Osteoblast (primary cell): ENCODE measurements around the gene MAPK10. TPM values are rescaled to one million over a fixed set of nuclear protein-coding genes. Genes with fewer than 3 reads are reported as not detected.
"Not testable (repeated sequence)": the region's sequence is repeated elsewhere in the genome, so short reads cannot be mapped to it uniquely, and the experiment has no call there.

ENCODE experiments used
- DNase-seq: peaks from one replicate; pipeline ENCODE4 v3.0.0; 2011; ENCODE audit warnings: low spot score, mixed read lengths; ENCODE audit not compliant: insufficient read length; ENCODE audit errors: missing footprints
- H2AFZ ChIP-seq: 2 replicates; pipeline ENCODE4 v1.6.0; 2011; ENCODE audit warnings: mild to moderate bottlenecking, low read length
- H3K27ac ChIP-seq: 2 replicates; pipeline ENCODE4 v1.5.1; 2011; ENCODE audit warnings: mild to moderate bottlenecking, low read depth, low read length, moderate library complexity
- H3K27me3 ChIP-seq: 2 replicates; pipeline ENCODE4 v1.6.0; 2012; ENCODE audit warnings: mild to moderate bottlenecking, control low read depth, inconsistent platforms, low read length, moderate library complexity; ENCODE audit not compliant: insufficient read depth
- H3K36me3 ChIP-seq: 2 replicates; pipeline ENCODE4 v1.5.1; 2011; ENCODE audit warnings: mild to moderate bottlenecking, low read length, control low read depth, moderate library complexity; ENCODE audit not compliant: insufficient read depth
- H3K4me1 ChIP-seq: 2 replicates; pipeline ENCODE4 v1.5.1; 2011; ENCODE audit warnings: mild to moderate bottlenecking, low read length, control low read depth, moderate library complexity; ENCODE audit not compliant: insufficient read depth
- H3K4me2 ChIP-seq: 2 replicates; pipeline ENCODE4 v1.6.0; 2011; ENCODE audit warnings: mild to moderate bottlenecking, low read length; ENCODE audit not compliant: insufficient read depth
- H3K4me3 ChIP-seq: fragments of 200-600 bp; sonication (generic); 3 replicates; pipeline ENCODE4 v1.5.1; 2012; ENCODE audit warnings: mild to moderate bottlenecking, low read length, inconsistent platforms; ENCODE audit not compliant: insufficient read depth
- H3K79me2 ChIP-seq: 2 replicates; pipeline ENCODE4 v1.6.0; 2012; ENCODE audit warnings: mild to moderate bottlenecking, low read length, control low read depth, inconsistent platforms; ENCODE audit not compliant: insufficient read depth
- H3K9me3 ChIP-seq: 2 replicates; pipeline ENCODE4 v1.5.1; 2011; ENCODE audit warnings: low read depth, low read length, control low read depth
- H4K20me1 ChIP-seq: 2 replicates; pipeline ENCODE4 v1.6.0; 2012; ENCODE audit warnings: mild to moderate bottlenecking, low read length, control low read depth; ENCODE audit not compliant: insufficient read depth
- CTCF ChIP-seq: IDR thresholded peaks from 2 replicates; pipeline ENCODE4 v1.5.1; 2011; ENCODE audit warnings: mild to moderate bottlenecking, low read depth, low read length, moderate library complexity; ENCODE audit errors: extremely low read depth
- total RNA-seq: library from RNA; depleted of rRNA; stranded (reverse); fragments of >200 nt; gene quantifications from 2 replicates; pipeline ENCODE4 v1.2.3, GENCODE V29; 2012

Gene MAPK10
- total RNA-seq, 1 donor, result 13.0 TPM

- TF ChIP-seq CTCF, result no peak
- H2AFZ ChIP-seq, result no peak overlapping the region
These were observed 181.6 kb downstream of the MAPK10 start for GRCh38 chr4:86178211-86178610.

DNA sequence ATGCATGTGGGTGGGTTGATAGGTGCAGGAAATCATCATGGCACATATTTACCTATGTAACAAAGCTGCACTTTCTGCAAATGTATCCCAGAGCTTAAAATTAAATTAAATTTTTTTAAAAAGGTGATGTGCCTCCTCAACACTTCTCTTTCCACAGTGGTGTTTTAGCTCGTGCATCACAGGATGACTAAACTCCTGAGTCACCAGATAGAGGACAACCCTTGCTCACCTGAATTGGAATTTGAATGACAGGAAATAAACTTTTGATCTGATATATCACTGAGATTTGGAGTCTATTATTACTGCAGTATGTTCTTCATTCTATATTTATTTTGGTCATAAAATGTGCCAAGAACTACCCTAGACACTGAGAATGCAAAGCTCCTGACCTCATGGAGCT lies 185.3 kb downstream of the MAPK10 start:
- TF ChIP-seq CTCF, result no peak
- Histone ChIP-seq H3K27ac (no peak overlapping the region), H3K79me2 (no peaks in the 10 kb centered on the region), H4K20me1 (no peaks in the 10 kb centered on the region), H3K4me3 (no peak overlapping the region), H3K36me3 (no peaks in the 10 kb centered on the region), H3K4me1 (no peaks in the 10 kb centered on the region), H3K27me3 (no peaks in the 10 kb centered on the region), H2AFZ (no peak overlapping the region), H3K9me3 (no peaks in the 10 kb centered on the region), H3K4me2 (no peak overlapping the region)
- no peak for DNase-seq

More at GRCh38 chr4:86178211-86178610, 181.6 kb downstream of the MAPK10 start:
- H4K20me1 ChIP-seq, result no peaks in the 10 kb centered on the region
- no peak overlapping the region for H3K27ac ChIP-seq
- H3K4me1 ChIP-seq, result peaks cover 4% of the 10 kb centered on the region
- H3K79me2 ChIP-seq, result no peaks in the 10 kb centered on the region
- DNase-seq, result no peak
- no peaks in the 10 kb centered on the region for H3K36me3 ChIP-seq
- H3K4me2 ChIP-seq, result no peak overlapping the region
- no peaks in the 10 kb centered on the region for H3K9me3 ChIP-seq
- H3K4me3 ChIP-seq, result no peak overlapping the region
- no peaks in the 10 kb centered on the region for H3K27me3 ChIP-seq

- not testable (repeated sequence) for H4K20me1 ChIP-seq, H3K4me2 ChIP-seq, H3K79me2 ChIP-seq, H3K4me3 ChIP-seq, DNase-seq, H3K4me1 ChIP-seq, H2AFZ ChIP-seq, H3K27ac ChIP-seq, H3K27me3 ChIP-seq, H3K9me3 ChIP-seq, H3K36me3 ChIP-seq
These were observed 191.5 kb downstream of the MAPK10 start for GRCh38 chr4:86168335-86168734.

- Histone ChIP-seq H3K4me3 (no peak overlapping the region), H3K27me3 (no peaks in the 10 kb centered on the region), H3K4me1 (no peaks in the 10 kb centered on the region), H4K20me1 (no peaks in the 10 kb centered on the region), H3K9me3 (no peaks in the 10 kb centered on the region), H3K36me3 (no peaks in the 10 kb centered on the region), H3K4me2 (no peak overlapping the region), H3K79me2 (no peaks in the 10 kb centered on the region), H2AFZ (no peak overlapping the region), H3K27ac (no peak overlapping the region)
- TF ChIP-seq CTCF, result no peak
- DNase-seq, result no peak
These were observed 199.4 kb downstream of the MAPK10 start for GRCh38 chr4:86160426-86160825.
